Cardiac fibroblast (primary cell): ENCODE results near the gene C1orf226.

ENCODE experiments used
- DNase-seq, 2 donors: peaks; one replicate each; pipeline versions ENCODE4 v3.0.0 to v3.0.0-alpha.2; 2010; ENCODE audit warnings: low read depth in 2 of 2
- H3K4me3 ChIP-seq, 2 donors: replicated peaks in 1 of 2; 1 replicate in 1 of 2; 2 replicates in 1 of 2; pipeline ENCODE4 v1.5.1; 2011; ENCODE audit warnings: low read depth in 2 of 2, low read length in 2 of 2, mild to moderate bottlenecking in 2 of 2, moderate library complexity in 1 of 2
- TF ChIP-seq, protein P1 (sequence below): IDR thresholded peaks from one replicate; pipeline ENCODE4 v1.5.1; 2011; ENCODE audit warnings: low read depth, mild to moderate bottlenecking, low read length, inconsistent platforms

The C1orf226 gene, protein sequence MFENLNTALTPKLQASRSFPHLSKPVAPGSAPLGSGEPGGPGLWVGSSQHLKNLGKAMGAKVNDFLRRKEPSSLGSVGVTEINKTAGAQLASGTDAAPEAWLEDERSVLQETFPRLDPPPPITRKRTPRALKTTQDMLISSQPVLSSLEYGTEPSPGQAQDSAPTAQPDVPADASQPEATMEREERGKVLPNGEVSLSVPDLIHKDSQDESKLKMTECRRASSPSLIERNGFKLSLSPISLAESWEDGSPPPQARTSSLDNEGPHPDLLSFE

DNA sequence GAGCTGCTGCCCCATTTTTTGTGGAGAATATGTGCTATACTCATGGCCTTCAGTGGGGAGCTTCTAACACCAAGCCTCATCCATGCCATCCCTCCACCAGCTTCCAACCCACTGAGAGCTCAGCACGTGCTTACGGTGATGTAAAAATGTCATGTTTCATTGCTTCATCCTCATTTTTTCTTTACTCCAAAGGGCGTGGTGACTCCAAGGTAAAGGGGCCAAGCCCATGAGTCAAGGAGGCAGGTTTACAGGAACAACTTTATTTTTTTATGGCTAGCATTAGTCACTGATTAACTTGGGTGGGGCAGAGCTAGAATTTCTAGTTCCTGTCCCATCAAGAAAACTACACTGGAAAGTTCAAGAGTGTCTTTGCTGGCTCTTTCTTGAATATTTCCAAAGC, at the start of gene C1orf226:
C1orf226 (plus strand) TSS at position 346 of the 400 bp plus-strand sequence. CDS start 174 bp downstream, outside the sequence.
- H3K4me3 ChIP-seq = no peak within 1 kb of the TSS
- DNase-seq = no peak
- TF ChIP-seq, protein P1, sequence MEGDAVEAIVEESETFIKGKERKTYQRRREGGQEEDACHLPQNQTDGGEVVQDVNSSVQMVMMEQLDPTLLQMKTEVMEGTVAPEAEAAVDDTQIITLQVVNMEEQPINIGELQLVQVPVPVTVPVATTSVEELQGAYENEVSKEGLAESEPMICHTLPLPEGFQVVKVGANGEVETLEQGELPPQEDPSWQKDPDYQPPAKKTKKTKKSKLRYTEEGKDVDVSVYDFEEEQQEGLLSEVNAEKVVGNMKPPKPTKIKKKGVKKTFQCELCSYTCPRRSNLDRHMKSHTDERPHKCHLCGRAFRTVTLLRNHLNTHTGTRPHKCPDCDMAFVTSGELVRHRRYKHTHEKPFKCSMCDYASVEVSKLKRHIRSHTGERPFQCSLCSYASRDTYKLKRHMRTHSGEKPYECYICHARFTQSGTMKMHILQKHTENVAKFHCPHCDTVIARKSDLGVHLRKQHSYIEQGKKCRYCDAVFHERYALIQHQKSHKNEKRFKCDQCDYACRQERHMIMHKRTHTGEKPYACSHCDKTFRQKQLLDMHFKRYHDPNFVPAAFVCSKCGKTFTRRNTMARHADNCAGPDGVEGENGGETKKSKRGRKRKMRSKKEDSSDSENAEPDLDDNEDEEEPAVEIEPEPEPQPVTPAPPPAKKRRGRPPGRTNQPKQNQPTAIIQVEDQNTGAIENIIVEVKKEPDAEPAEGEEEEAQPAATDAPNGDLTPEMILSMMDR = no peak

DNA sequence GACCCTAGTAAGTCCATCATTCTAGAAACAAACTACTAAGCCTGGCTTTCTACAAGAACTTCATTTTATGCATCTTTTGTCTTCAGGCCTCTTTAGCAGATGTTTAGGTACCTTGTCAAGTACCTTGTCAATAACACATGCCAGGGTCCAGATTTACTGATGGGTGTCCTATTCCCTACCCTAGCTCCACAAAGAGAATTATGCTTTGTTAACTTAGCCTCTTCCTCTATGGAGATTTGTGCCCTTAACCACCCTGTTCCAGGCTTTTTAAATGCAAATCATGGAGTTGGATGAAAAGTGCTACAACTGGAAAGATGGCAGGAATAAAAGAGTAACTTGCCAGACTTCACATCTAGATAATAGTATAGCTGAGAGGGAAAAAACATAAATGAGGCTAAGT, 47.5 kb upstream of the C1orf226 start:
- TF ChIP-seq, protein P1 = no peak
- no peak for DNase-seq
- H3K4me3 ChIP-seq = no peak overlapping the region

DNA sequence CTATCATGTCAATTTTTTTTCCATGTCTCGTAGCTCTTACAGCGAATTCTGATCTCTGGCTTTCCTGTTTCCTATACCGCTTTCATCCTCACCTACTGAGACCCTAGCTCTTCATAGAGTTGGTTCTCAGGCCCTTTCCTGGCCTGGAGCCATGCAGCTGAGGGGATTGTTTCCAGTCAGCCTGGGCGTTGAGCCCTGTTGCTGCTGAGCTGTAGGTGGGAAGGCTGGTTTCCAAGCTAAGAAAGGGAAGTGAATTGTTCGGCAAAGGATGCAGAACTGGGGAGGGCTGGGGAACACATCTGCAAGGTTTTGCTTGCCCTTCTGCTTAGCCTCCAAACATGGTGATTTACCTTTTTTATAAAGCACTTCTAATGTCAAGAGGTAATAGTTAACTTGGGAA, 46.4 kb upstream of the C1orf226 start:
- DNase-seq = peak in 1 of 2 donors; percentile 33
- no peak overlapping the region for H3K4me3 ChIP-seq
- TF ChIP-seq, protein P1 = no peak

DNA sequence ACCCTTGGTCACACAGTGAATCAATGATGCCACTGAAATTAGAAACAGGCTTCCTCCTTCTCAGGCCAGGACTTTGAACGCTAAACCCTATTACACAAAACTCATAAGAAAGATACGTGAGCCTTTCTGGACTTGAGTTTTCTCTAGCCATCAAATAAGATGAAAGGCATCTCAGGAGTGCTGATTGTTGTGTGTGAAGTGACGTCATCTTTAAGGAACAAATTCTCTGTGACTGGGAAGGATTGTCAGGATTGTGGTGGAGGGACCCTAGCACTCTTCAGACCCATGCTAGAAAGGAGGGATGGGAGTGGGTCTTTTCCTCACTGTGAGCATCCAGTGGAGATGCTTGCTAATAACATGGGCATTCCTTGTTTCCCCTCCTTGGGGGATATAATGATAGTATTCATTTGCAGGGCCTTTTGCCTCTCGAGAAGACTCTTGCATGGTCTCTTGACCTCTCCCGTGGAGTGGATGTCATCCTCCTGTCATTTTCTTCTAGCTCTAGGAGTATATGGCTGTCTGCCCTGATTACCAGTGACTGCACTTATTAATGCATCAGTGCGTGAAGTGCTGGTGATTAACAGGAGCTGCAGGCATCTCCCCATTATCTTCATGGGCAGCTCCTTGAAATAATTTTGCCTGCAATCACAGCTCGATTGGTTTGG, 44.8 kb upstream of the C1orf226 start:
- H3K4me3 ChIP-seq = no peak overlapping the region
- no peak for DNase-seq
- TF ChIP-seq, protein P1 = no peak

DNA sequence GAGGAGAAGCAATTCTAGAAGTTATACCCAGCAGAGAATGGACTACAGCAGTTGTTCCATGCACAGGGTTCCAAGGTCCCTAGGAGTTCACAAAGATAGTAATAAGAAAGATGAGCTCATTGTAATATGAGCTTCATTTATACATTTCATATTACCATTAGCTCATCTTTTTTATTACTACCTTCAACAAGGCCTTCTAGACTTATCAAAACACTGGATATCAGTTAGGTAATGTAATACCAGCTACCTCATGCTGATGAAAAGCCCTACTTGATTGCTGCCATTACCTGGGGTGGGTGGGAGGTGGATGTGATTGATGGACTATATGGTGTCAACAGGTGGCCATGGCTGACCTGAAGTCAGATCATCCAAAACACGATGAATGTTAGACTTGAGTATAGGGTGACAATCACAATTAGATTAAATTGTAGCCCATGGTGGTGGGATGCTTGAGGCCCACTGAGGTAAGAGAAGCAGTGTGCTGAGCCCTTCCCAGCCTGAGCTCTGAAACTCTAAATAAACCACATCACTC, 39.0 kb upstream of the C1orf226 start:
- no peak overlapping the region for H3K4me3 ChIP-seq
- no peak for DNase-seq
- TF ChIP-seq, protein P1 = no peak

DNA sequence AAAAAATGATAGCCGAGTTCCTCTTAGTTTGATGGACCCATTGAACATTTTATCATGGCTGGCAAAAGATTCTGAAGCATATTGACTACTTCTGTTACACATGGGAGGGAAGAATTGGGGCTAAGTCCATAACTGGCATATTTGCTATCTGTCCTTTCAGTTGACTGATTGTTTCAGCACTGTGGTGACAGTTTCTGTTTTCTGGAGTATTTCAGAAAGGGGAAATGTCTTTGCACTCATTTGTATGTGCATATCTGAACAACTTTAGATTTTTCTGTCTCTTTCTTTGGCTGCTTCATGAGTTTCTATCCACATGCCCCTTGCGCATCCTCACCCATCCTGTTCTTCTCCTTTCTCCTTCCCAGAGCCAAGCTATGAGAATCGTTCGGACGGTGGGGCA, 38.1 kb upstream of the C1orf226 start:
- no peak for DNase-seq
- TF ChIP-seq, protein P1 = no peak
- H3K4me3 ChIP-seq = no peak overlapping the region
